GM19397 (cell line): Measurements from ENCODE around the gene KIAA1328.
"Not testable (repeated sequence)": the region's sequence is repeated elsewhere in the genome, so short reads cannot be mapped to it uniquely, and the experiment has no call there.

Experiments
- ATAC-seq: cut with Tn5 transposase; IDR thresholded peaks from one replicate; pipeline ENCODE4 v1.9.1; 2021; ENCODE audit warnings: mild to moderate bottlenecking, moderate library complexity; ENCODE audit not compliant: unreplicated experiment

The KIAA1328 gene

DNA sequence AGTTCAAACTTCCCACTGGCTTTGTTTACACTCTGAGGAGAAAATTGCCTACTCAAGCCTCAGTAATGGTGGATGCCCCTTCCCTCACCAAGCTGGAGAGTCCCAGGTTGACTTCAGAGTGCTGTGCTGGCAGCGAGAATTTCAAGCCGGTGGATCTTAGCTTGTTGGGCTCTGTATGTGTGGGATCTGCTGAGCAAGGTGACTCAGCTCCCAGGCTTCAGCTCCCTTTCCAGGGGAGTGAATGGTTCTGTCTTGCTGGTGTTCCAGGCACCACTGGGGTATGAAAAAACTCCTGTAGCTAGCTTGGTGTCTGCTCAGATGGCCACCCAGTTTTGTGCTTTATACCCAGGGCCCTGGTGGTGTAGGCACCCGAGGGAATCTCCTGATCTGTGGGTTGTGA is 50.9 kb downstream of the KIAA1328 start:
- not testable (repeated sequence) for ATAC-seq

DNA sequence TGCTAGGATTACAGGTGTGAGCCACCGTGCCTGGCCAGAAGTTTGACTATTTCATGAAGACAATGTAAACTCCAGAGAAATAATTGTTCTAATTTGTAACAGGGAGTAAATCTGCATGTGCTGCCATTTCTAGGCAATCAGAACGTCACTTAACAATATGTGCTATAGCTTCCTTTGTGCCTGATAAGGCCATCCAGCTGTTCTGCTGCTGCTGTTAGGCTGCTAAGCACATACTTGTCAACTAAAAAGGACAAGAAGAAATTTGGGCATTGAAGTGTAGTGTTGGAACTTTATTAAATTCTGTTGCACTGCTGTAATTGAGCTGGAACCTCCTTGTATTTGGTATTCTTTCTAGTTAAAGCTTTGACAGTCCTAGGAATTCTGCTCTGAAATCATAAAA is 57.1 kb downstream of the KIAA1328 start:
- no peak for ATAC-seq

- no peak for ATAC-seq
Measured at GRCh38 chr18:36887114-36887513, 58.2 kb downstream of the KIAA1328 start.

DNA sequence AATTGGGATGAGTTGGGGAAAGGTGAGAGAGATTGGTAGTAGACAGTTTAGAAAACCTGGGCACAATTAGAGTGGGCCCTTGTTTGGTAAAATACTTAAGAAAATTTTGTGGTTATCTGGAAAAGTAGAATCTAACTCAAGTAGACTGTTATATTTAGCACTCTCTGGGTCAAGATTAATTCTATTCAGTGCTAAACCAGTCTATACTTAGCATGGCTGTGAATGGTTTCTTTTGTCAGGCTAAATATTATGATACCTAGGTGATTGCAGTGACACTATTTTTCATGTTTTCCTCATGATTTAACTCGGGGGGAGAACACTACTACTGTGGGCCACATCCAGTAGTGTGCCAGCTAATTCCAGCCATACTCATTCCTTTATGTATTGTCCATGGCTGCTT is 58.9 kb downstream of the KIAA1328 start:
- no peak for ATAC-seq

DNA sequence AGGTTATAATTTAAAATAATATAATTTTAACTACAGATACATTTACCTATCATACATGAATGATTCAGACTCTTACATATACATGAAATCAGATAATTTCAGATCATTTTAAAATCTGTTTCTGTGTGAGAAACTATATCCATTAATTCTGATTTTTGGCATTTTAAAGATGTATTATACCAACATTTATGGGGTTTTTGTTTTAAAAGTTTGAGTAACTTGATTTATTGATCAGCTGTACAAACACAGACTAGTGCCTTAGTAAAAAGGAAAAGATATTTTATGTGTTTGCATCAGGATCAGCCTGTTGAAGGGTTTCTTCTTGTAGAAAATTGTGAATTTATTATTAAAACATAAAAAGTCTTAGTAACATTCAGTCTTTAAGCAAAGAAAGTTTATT is 59.9 kb downstream of the KIAA1328 start:
- ATAC-seq = no peak

DNA sequence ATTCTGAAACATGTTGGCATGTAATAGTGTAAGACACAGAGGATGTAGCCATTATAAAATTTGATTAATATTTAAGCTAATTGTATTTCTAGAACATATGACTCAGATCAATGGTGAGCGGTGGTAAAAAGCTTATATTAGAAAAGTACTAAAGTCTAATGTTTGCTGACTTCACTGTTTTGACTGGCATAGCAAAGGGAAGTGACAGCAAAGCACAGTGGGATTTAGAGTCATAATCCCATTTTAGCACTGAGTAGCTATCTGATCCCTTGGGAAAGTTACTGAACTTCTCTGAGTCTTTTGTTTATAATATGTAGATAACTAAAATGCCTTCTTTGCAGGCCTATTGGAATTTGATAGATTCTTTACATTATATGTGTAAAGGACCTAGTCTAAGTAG is 60.4 kb downstream of the KIAA1328 start:
- no peak for ATAC-seq

- no peak for ATAC-seq
Measured at GRCh38 chr18:36889742-36890141, 60.8 kb downstream of the KIAA1328 start.

DNA sequence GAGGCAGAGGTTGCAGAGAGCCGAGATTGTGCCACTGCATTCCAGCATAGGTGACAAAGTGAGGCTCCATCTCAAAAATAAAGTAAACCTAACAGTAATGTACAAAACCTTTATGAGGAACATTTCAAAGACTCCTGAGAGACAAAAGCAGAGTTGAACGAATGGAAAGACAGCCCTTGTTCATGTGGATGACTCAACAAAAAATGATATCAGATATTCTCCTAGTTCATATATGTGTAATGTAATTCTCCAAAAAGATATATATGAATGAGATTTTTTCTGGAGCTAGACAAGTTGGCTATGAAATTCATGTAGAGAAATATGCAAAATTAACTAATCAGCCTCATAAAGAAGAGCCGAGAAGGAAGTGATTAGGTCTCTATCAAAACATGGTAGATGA is 61.7 kb downstream of the KIAA1328 start:
- ATAC-seq = no peak

DNA sequence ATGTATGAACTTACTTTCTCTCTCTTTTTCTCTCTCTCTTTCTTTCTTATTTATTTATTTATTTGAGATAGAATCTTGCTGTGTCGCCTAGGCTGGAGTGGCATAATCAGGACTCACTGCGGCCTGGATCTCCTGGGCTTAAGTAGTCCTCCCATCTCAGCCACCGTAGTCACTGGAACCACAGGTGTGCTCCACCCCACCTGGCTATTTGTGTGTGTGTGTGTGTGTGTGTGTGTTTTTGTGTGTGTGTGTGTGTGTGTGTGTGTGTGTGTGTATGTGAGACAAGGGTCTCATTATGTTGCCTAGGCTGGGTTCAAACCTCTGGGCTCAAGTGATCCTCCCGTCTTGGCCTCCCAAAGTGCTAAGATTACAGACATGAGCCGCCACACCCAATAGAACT is 64.3 kb downstream of the KIAA1328 start:
- no peak for ATAC-seq

GRCh38 chr18:36895606-36896005 is 66.7 kb downstream of the KIAA1328 start:
- ATAC-seq = no peak

- ATAC-seq = no peak
Measured at GRCh38 chr18:36897253-36897652, 68.3 kb downstream of the KIAA1328 start.

GRCh38 chr18:36899289-36899688 is 70.4 kb downstream of the KIAA1328 start:
- ATAC-seq = no peak

DNA sequence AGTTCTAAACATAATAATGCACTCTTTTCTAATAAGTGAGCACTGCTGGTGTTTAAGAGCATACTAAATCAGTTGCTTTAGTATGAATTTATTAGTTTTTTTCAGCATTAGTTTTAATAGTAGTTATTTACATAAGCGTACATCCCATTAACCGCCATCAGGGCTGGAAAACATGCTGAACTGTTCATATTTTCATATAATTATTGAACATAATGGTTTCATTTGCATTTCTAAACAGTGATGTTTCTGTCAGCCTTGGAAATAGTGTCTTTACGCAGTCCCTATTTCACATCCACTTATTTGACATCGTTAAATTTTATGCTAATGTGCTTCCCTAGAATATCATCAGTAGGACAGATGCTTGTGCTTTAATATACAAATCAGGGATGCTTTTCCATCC is 71.5 kb downstream of the KIAA1328 start:
- no peak for ATAC-seq

- no peak for ATAC-seq
Measured at GRCh38 chr18:36901277-36901701, 72.4 kb downstream of the KIAA1328 start.

DNA sequence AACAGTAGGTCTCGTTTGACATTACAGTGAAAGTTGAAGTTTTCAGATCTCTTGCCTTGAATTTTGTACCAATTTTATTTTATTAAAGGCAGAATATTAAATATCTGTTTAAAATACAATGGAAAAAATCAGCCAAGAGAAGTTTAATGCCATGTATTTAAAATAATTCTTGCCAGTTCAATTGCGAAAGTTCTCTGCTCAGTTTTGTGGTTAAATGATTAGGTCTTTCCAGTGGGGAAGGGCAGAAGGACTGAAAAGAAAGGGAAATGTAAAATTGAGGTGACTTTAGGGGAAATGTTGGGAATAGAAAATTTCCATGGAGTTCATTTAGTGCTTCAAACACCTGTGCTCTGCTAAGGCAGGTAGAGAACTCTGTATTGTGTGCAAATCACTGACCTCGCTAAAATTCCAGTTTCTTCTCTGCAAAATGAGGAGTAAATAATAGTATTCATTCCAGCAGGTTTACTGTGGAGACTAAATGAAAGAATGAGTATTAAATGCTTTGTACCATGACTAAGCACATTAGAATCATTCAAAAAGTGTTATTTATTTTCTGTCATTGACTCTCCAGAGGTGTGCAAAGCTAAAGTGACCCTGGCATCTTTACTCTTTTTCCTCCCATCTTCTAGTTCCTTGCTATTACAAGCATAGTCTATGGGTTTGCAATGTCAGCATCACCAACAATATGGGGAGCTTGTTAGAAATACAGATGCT is 74.4 kb downstream of the KIAA1328 start:
- no peak for ATAC-seq

DNA sequence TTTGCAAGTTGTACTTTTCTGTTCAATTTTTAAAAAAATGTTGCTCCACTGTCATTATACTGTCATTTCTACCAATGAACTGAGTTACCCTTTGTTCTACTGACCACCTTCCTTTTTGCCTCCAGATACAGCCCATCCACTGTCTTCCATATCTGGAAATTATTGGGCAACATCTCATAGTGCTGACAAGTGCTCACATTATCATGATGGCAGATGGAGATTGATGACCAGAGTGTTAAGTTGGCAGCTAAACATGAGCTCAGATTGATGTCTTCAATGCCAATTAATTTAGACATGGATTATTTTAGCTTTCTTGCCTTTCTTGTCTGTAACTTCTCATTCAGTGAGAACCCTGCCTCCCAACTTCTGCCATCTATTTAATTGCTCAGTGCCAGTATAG is 76.6 kb downstream of the KIAA1328 start:
- no peak for ATAC-seq

DNA sequence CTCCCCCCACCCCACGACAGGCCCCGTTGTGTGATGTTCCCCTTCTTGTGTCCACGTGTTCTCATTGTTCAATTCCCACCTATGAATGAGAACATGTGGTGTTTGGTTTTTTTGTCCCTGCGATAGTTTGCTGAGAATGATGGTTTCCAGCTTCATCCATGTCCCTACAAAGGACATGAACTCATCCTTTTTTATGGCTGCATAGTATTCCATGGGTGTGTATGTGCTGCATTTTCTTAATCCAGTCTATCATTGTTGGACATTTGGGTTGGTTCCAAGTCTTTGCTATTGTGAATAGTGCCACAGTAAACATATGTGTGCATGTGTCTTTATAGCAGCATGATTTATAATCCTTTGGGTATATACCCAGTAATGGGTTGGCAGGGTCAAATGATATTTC is 80.4 kb downstream of the KIAA1328 start:
- ATAC-seq = not testable (repeated sequence)

DNA sequence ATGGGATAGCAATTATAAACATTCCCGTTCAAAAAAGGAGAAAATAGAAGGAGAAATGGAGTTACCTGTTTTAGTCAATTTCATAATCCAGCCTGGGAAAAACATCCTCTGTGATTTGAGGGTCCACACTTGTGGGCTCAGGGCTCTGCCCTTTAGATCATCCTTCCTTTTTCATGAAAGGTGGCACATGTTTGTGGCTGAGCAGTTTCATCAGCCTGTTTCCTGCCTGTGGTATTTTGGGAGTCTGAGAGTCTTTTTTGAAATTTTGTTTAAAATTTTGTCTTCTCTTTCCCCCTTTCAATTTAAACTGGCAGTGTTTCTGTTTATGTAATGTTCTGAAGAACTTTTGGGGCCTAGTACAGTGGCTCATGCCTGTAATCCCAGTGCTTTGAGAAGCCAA is 84.0 kb downstream of the KIAA1328 start:
- ATAC-seq = no peak

DNA sequence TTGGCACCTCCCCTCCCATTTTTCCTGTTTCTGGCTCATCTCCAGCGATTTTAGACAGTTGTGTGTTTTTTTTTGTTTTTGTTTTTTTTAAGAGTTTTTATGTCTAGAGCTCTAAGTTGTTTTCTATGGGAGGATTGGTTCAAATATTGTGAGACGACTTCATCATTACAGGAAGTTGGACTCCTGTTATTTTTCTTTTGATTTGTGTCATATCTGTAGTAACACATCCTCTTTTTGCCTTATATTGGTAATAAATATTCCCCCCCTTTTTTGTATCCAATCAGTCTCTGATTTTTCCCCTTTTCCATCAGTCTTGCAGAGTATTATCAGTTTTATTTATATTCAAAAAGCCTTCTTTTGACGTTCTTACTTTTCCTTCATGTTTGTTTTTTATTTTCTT is 89.0 kb downstream of the KIAA1328 start:
- ATAC-seq = no peak

- ATAC-seq = no peak
Measured at GRCh38 chr18:36929601-36930000, 100.7 kb downstream of the KIAA1328 start.

DNA sequence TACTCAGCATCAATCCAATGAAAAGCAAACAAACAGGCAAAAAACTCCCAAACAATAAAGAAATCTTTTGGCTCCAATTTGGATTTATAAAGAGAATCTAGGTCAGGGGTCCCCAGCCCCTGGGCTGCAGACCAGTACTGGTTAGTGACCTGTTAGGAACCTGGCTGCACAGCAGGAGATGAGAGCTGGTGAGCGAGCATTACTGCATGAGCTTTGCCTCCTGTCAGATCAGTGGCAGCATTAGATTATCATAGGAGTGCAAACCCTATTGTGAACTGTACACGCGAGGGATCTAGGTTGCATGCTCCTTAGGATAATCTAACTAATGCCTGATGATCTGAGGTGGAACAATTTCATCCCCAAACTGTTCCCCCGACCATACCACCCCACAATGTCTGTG is 102.2 kb downstream of the KIAA1328 start:
- no peak for ATAC-seq

- no peak for ATAC-seq
Measured at GRCh38 chr18:36933552-36933951, 104.6 kb downstream of the KIAA1328 start.

DNA sequence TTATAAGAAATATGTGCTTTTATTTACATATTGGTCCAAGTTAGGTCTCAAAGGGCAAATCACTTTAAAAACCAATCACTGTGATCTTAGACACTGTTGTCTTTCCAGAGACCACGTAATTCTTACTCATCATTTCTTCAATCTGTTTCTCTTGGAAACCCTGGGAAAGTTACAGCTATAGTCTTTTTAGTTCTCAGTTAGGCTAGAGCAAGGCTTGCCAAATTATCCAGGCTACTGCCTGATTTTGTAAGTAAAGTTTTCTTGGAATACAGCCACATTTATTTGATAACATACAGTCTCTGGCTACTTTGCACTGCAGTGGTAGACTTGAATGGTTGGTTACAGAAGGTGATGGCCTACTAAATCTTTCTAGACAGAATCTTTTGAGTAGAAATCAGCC is 106.0 kb downstream of the KIAA1328 start:
- no peak for ATAC-seq
